ENCODE data around the gene LRRN4. TPM values are rescaled to one million over a fixed set of nuclear protein-coding genes. Genes with fewer than 3 reads are reported as not detected.
A peak's percentile ranks its signal among the peaks of the same experiment; 100 is the strongest.

LRRN4 gene
- total and polyA plus RNA-seq, 7 donors, result 0.03 to 0.10 (median 0.09) TPM; not detected in 4

DNA sequence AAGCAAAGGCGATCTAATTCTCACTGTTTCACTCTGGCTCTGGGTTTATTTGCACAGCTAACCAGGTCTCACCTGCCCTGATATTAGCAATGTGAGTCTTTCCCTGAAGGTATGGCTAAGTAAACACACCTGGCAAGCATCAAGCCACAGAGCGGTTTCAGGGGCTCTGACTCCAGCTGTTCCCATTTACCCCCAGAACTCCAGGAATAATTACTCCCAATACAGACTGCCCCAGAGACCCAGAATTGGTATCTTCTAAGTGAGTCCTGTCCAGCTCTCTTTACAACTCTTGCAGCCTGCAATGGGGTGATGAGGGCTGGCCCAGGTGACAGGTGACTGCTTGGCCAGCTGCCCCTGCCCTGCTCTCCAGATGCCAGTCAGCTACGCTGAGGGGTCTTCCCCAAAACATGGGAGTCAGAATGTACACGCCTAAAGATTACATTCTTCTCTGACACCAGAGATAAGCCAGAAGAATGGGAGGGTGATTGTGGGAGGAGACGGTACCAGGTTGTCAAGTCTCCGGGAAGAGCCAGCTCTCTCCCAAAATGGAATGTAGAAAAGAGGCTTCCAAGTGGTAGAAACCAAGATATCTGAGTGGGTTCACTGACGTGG, 4.9 kb upstream of the LRRN4 start:
- Histone ChIP-seq H3K9me3 (no peaks in the 10 kb centered on the region), H3K4me3 (no peak overlapping the region), H3K36me3 (ENCODE audit: insufficient read depth in 1 of 2, low read depth in 1 of 2) (no peaks in the 10 kb centered on the region), H3K4me1 (no peaks in the 10 kb centered on the region), H3K27me3 (ENCODE audit: insufficient read depth in 3 of 3, low read length in 2 of 3) (no peaks in the 10 kb centered on the region), H3K27ac (no peak overlapping the region)
- TF ChIP-seq, protein P1, sequence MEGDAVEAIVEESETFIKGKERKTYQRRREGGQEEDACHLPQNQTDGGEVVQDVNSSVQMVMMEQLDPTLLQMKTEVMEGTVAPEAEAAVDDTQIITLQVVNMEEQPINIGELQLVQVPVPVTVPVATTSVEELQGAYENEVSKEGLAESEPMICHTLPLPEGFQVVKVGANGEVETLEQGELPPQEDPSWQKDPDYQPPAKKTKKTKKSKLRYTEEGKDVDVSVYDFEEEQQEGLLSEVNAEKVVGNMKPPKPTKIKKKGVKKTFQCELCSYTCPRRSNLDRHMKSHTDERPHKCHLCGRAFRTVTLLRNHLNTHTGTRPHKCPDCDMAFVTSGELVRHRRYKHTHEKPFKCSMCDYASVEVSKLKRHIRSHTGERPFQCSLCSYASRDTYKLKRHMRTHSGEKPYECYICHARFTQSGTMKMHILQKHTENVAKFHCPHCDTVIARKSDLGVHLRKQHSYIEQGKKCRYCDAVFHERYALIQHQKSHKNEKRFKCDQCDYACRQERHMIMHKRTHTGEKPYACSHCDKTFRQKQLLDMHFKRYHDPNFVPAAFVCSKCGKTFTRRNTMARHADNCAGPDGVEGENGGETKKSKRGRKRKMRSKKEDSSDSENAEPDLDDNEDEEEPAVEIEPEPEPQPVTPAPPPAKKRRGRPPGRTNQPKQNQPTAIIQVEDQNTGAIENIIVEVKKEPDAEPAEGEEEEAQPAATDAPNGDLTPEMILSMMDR (IDR thresholded peaks at IDR 0.05), result no peak
- DNase-seq (no peak), ATAC-seq (no peak)
- WGBS, 3 donors, result 55 to 56% (median 56%) methylated on average over 7 of the region's 7 CpGs
- intact Hi-C loops (cut with DNase I), result no loop called here

DNA sequence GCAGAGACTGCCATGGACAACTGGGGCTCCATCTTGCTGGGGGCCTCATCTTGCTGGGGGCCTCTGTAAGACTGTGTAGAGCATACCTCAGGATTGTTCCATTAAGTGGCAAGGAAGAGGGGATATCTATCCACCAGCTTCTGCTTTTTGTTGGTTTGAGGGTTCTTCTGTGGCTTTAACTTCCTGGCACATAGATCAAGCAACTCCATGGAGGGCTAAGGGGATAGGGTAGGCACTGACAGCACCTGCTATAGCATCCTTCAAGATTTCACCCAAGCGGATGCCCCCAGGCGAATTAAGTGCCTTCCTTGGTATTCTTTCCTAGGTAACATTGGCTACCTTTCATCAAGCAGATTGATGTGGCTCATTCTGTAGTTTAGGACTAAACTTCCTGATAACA, 3.8 kb upstream of the LRRN4 start:
- intact Hi-C loops (cut with DNase I), result no loop called here
- H3K9me3 ChIP-seq, result no peaks in the 10 kb centered on the region
- H3K27me3 ChIP-seq (ENCODE audit: insufficient read depth in 3 of 3, low read length in 2 of 3), result peaks cover 0 to under 1% (median 0%) of the 10 kb centered on the region in 3 donors
- no peak overlapping the region for H3K4me3 ChIP-seq
- no peak for DNase-seq
- ATAC-seq, result no peak
- H3K27ac ChIP-seq, result no peak overlapping the region
- H3K4me1 ChIP-seq, result no peaks in the 10 kb centered on the region
- TF ChIP-seq, protein P1 (IDR thresholded peaks at IDR 0.05), result no peak
- H3K36me3 ChIP-seq (ENCODE audit: insufficient read depth in 1 of 2, low read depth in 1 of 2), result no peaks in the 10 kb centered on the region
- 85 to 95% (median 88%) methylated on average over 2 of the region's 2 CpGs for WGBS, 3 donors

DNA sequence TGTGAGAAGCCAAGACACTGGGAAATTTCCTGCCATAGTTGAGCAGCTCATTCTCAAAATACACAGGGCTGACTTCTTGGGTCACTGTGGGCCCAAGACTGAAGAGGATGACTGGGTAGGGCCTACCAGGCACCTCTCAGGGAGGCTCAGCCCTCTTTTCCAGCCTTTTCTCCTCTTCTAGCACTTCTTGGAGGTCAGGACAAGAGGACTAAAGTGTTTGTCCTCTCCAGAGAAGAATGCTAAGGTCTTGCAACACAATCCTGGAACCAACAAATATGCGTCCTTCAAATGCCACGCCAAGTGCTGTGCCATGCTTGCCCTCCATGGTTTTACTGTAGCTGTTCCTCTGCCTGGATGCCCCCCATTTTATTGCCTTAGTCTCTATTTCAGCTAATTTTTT, 3.3 kb upstream of the LRRN4 start:
- no peak overlapping the region for H3K4me3 ChIP-seq
- intact Hi-C loops (cut with DNase I), result no loop called here
- peaks cover 0 to 6% (median 2%) of the 10 kb centered on the region in 3 donors for H3K27me3 ChIP-seq (ENCODE audit: insufficient read depth in 3 of 3, low read length in 2 of 3)
- TF ChIP-seq, protein P1 (IDR thresholded peaks at IDR 0.05), result no peak
- no peaks in the 10 kb centered on the region for H3K4me1 ChIP-seq
- ATAC-seq, result no peak
- no peak overlapping the region for H3K27ac ChIP-seq
- H3K36me3 ChIP-seq (ENCODE audit: insufficient read depth in 1 of 2, low read depth in 1 of 2), result no peaks in the 10 kb centered on the region
- H3K9me3 ChIP-seq, result no peaks in the 10 kb centered on the region
- WGBS, 3 donors, result 92 to 96% (median 94%) methylated on average over 2 of the region's 2 CpGs
- DNase-seq, result no peak

DNA sequence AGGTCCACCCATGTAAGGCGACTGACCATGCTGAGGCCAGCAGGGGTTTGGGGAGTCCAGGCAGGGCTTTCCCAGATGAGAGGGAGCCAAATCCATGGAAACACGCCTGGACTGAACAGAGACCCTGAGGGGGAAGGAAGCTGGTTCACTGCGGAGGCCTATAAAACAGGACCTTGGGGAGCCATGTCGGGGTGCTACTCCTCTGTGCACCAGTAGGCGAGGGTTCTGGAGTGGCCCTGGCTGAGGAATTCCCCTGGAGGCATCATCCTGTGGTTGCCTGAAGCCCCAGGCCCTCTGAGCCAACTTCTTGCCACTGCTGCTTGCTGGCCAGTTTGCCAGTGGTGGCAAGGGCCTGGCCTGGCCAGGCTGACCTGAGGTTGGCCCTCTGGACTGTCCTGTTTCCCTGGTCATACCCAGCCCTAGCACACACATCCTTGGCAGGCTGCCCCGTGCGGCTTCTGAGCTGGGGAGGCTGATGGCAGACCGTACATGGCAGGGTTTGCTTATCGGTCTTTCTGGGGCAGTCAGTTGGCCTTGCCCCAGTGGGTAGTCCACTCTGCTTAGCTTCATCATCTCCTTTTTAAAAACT, 2.2 kb upstream of the LRRN4 start:
- H3K27me3 ChIP-seq (ENCODE audit: insufficient read depth in 3 of 3, low read length in 2 of 3), result peaks cover 0 to 17% (median 3%) of the 10 kb centered on the region in 3 donors
- WGBS, 3 donors, result 82 to 89% (median 85%) methylated on average over 9 of the region's 9 CpGs
- H3K4me3 ChIP-seq, result no peak overlapping the region
- ATAC-seq (peak in 1 of 4 donors; percentile 7), DNase-seq (no peak)
- H3K27ac ChIP-seq, result no peak overlapping the region
- peaks cover 5% of the 10 kb centered on the region for H3K4me1 ChIP-seq
- H3K9me3 ChIP-seq, result no peaks in the 10 kb centered on the region
- TF ChIP-seq, protein P1 (IDR thresholded peaks at IDR 0.05), result no peak
- intact Hi-C loops (cut with DNase I), result no loop called here
- H3K36me3 ChIP-seq (ENCODE audit: insufficient read depth in 1 of 2, low read depth in 1 of 2), result no peaks in the 10 kb centered on the region
